C4-2B (cell line): ENCODE results near the gene C3orf18.

Experiments used
- ZFX ChIP-seq: fragments of 450-650 bp; IDR thresholded peaks from 2 replicates; pipeline ENCODE4 v1.6.1; 2017
- TF ChIP-seq, protein P1 (sequence below): fragments of 450-650 bp; conservative IDR thresholded peaks from 2 replicates; pipeline ENCODE4 v1.5.1; 2017; ENCODE audit warnings: mild to moderate bottlenecking

DNA sequence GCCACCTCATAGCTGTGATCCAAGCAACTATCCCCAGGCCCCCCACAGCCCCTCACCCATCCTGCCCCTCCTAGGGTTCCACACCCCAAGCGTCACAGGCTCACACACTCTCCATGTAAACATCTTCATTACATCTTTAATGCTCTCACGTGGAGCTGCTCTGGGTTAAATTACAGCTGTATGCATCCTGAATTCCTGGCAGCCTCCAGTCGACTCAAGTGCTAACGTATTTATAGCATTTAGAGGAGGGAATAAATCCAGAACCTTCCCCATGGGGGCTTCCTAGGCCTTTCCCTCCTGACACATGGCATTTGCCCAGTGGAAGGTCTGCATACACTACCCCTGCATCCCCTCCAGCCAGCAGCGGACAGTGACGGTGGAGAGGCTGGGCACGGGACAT is 9.6 kb downstream of the C3orf18 start:
- TF ChIP-seq, protein P1, sequence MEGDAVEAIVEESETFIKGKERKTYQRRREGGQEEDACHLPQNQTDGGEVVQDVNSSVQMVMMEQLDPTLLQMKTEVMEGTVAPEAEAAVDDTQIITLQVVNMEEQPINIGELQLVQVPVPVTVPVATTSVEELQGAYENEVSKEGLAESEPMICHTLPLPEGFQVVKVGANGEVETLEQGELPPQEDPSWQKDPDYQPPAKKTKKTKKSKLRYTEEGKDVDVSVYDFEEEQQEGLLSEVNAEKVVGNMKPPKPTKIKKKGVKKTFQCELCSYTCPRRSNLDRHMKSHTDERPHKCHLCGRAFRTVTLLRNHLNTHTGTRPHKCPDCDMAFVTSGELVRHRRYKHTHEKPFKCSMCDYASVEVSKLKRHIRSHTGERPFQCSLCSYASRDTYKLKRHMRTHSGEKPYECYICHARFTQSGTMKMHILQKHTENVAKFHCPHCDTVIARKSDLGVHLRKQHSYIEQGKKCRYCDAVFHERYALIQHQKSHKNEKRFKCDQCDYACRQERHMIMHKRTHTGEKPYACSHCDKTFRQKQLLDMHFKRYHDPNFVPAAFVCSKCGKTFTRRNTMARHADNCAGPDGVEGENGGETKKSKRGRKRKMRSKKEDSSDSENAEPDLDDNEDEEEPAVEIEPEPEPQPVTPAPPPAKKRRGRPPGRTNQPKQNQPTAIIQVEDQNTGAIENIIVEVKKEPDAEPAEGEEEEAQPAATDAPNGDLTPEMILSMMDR: no peak
- no peak for TF ChIP-seq ZFX
